Thyroid gland (tissue), 4 donors: ENCODE results near the gene PMM2. TPM values are rescaled to one million over a fixed set of nuclear protein-coding genes. Genes with fewer than 3 reads are reported as not detected.

ENCODE experiments used
- DNase-seq, 2 donors: peaks; one replicate each; pipeline ENCODE4 v3.0.0-alpha.2; 2019
- H3K27ac ChIP-seq, 3 donors: fragments of 200-600 bp; sonication (generic); 1 replicate in 2 of 3; 2 replicates in 1 of 3; pipeline ENCODE4 v1.5.1; 2016 to 2019; ENCODE audit warnings: mild to moderate bottlenecking in 1 of 3, moderate library complexity in 1 of 3
- H3K27me3 ChIP-seq: fragments of 200-600 bp; sonication (generic); one replicate; pipeline ENCODE4 v1.5.1; 2019
- H3K36me3 ChIP-seq, 2 donors: fragments of 200-600 bp; sonication (generic); one replicate each; pipeline ENCODE4 v1.5.1; 2016 to 2019
- H3K4me1 ChIP-seq, 2 donors: fragments of 200-600 bp; sonication (generic); one replicate each; pipeline ENCODE4 v1.5.1; 2017 to 2019
- H3K4me3 ChIP-seq, 3 donors: fragments of 200-600 bp; sonication (generic); replicated peaks in 1 of 3; 1 replicate in 2 of 3; 2 replicates in 1 of 3; pipeline ENCODE4 v1.5.1; 2016; ENCODE audit warnings: mild to moderate bottlenecking in 1 of 3
- H3K9me3 ChIP-seq: fragments of 200-600 bp; sonication (generic); one replicate; pipeline ENCODE4 v1.5.1; 2017
- POLR2A ChIP-seq, 2 donors: fragments of 450-650 bp; IDR thresholded peaks; one replicate each; pipeline ENCODE4 v1.6.1; 2017; ENCODE audit warnings: antibody characterized with exemption in 2 of 2, mild to moderate bottlenecking in 2 of 2, moderate library complexity in 1 of 2
- WGBS, 2 donors: methylation state at CpG; one replicate each; pipeline ENCODE4 v1.1.5; 2017; 5-methylcytosine and 5-hydroxymethylcytosine counted together
- intact Hi-C: fragments of 100-400 bp; cut with DNase I; formaldehyde crosslinking; loops from one replicate; pipeline ENCODE4 v1.15.1; 2023
- total RNA-seq, 4 donors: library from RNA; depleted of rRNA; stranded (reverse); fragments of >200 nt; gene quantifications; one replicate each; pipeline ENCODE4 v1.2.3, GENCODE V29; 2016
- TF ChIP-seq, protein P1 (sequence below), 6 experiments: fragments of 200-600 bp in 3 of 6; fragments of 450-650 bp in 3 of 6; sonication (generic) in 3 of 6; IDR thresholded peaks; one replicate each; pipeline ENCODE4 v1.5.1; 2016 to 2019; ENCODE audit warnings: antibody characterized with exemption in 6 of 6, mild to moderate bottlenecking in 2 of 6, inconsistent platforms in 1 of 6, moderate library complexity in 1 of 6

PMM2 gene
- total RNA-seq, 4 donors from 2014 or later = 26.2 to 49.6 (median 30.8) TPM

DNA sequence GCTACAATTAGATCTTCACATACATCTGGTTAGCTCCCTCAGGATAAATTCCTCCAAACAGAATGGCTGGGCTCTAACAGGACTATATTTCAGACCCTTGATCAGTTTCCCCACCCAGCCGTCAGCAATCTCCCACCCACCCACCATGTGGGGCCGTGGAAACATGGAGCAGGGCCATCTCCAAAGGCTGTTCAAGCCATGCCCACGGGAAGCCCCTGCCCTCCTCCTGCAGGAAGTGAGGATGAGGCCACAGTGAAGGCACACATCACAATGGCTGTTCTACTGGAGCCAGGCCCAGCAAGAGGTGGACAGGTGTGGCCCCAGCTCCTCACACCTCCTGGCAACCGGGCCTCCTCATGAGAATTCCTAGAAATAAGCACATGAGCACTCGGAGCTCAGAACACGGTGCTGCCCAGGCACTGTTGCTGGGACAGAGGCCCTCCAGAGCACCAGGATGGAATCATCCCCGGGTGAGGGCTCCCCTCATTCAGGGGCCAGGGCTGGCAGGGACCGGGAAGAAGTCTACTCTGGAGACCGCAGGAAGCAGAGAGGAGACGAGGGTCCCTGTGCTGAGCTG is 84.5 kb downstream of the PMM2 start, which contains the start of gene LITAFD:
LITAFD (plus strand) TSS at position 311 of the 577 bp plus-strand sequence. CDS start 2,005 bp downstream, outside the sequence.
- Histone ChIP-seq H3K27ac (no peak within 1 kb of the TSS), H3K36me3 (no peaks in the 10 kb centered on the region), H3K27me3 (no peaks in the 10 kb centered on the region), H3K4me1 (peaks cover 0 to 18% of the 10 kb centered on the region in 2 donors), H3K4me3 (no peak within 1 kb of the TSS), H3K9me3 (no peaks in the 10 kb centered on the region)
- TF ChIP-seq, protein P1, sequence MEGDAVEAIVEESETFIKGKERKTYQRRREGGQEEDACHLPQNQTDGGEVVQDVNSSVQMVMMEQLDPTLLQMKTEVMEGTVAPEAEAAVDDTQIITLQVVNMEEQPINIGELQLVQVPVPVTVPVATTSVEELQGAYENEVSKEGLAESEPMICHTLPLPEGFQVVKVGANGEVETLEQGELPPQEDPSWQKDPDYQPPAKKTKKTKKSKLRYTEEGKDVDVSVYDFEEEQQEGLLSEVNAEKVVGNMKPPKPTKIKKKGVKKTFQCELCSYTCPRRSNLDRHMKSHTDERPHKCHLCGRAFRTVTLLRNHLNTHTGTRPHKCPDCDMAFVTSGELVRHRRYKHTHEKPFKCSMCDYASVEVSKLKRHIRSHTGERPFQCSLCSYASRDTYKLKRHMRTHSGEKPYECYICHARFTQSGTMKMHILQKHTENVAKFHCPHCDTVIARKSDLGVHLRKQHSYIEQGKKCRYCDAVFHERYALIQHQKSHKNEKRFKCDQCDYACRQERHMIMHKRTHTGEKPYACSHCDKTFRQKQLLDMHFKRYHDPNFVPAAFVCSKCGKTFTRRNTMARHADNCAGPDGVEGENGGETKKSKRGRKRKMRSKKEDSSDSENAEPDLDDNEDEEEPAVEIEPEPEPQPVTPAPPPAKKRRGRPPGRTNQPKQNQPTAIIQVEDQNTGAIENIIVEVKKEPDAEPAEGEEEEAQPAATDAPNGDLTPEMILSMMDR (IDR thresholded peaks at IDR 0.05) = no peak
- TF ChIP-seq POLR2A (IDR thresholded peaks at IDR 0.05) = no peak
- no peak for DNase-seq
- WGBS, 2 donors = 80 to 94% methylated on average over 5 to 10 of the region's 10 CpGs
- intact Hi-C loops = loop anchor here (5.0 to 10.0 kb wide), 3 partner anchors 83 to 225 kb away; partner anchors contain the start of genes PMM2, TMEM186 and USP7

DNA sequence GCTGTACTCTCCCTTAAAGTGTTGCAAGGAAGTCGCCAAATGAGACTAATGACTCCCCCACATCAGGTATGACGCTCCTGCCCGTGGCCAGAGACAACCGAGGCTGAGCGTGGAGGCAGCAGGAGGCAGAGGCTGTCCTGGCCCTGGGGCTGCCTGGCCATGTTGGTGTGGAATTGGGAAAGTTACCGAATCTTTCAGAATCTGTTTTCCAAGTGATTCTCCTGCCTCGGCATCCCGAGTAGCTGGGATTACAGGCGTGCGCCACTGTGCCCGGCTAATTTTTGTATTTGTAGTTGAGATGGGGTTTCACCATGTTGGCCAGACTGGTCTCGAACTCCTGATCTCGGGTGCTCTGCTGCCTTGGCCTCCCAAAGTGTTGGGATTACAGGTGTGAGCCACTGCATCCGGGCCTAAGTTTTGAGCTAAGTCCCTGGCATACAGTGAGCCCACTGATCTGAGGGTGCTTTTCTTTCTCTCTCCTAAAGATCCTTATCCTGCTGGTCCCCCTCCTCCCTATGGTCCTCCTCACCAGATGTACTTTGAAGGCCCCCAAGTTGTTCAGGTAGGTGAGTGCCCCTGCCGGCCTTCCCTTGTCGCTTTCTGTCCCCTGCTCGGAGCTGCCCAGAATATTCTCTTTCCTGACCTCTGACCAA is 85.2 kb downstream of the PMM2 start:
- 88 to 89% methylated on average over 14 to 17 of the region's 17 CpGs for WGBS, 2 donors
- DNase-seq = no peak
- Histone ChIP-seq H3K36me3 (no peaks in the 10 kb centered on the region), H3K4me3 (no peak overlapping the region), H3K27me3 (no peaks in the 10 kb centered on the region), H3K4me1 (peaks cover 0 to 18% of the 10 kb centered on the region in 2 donors), H3K27ac (no peak overlapping the region), H3K9me3 (no peaks in the 10 kb centered on the region)
- intact Hi-C loops = loop anchor here (5.0 to 10.0 kb wide), 3 partner anchors 82 to 226 kb away; partner anchors contain the start of genes PMM2, TMEM186 and USP7
- TF ChIP-seq, protein P1 (IDR thresholded peaks at IDR 0.05) = no peak
- TF ChIP-seq POLR2A (IDR thresholded peaks at IDR 0.05) = no peak

DNA sequence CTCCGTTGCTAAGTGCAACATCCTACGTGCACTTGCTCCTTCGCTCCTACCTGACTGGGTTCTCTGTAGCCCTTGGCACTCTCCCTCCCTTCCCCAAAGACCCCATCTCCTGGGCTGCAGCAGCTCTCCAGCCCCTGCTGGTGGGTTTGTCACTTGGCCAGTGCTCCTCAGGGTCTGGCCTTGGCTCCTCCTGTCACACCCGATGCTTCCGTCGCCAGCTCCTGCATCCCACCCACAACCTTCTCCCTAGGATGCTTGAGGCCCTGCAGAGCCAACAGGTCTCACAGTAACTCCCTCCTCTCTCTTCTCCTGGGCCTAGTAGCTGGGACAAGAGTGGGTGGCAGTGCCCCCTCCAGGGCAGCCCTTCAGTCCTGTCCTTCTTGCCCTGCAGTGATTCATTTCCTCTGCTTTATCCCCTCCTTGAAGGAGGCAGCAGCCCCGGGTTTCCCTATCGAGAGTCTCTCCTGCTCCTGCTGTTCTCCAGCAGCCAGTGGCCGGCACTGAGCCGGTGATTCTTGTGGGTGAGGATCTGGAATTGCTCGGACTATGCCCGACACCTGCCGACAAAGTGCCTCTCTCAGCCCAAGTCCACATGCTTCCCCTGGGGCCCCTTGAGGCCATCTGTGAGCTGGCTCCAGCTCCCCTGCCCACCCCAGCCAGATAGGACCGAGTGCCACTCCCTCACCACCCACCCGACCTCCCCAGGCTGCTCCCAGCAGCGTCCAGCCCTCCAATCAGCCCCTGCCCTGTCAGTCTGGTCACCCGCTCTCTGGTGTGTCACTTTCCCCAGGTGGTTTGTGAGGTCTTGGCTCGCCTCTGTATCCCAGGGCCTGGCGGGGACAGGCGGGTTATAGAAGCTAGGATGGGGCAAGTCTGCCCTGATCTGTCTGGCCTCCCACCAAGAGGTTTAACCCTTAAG is 88.3 kb downstream of the PMM2 start:
- H3K27me3 ChIP-seq = no peaks in the 10 kb centered on the region
- TF ChIP-seq, protein P1 (IDR thresholded peaks at IDR 0.05) = no peak
- TF ChIP-seq POLR2A (IDR thresholded peaks at IDR 0.05) = no peak
- 12 to 13% methylated on average over 18 to 19 of the region's 20 CpGs for WGBS, 2 donors
- H3K9me3 ChIP-seq = no peaks in the 10 kb centered on the region
- peak in 1 of 2 donors; percentile 31 for DNase-seq
- peaks cover 0 to 17% of the 10 kb centered on the region in 2 donors for H3K4me1 ChIP-seq
- no peak overlapping the region for H3K4me3 ChIP-seq
- intact Hi-C loops = loop anchor here (5.0 to 10.0 kb wide), 2 partner anchors 41 to 79 kb away; partner anchors contain the start of gene USP7
- H3K36me3 ChIP-seq = peaks cover 4 to 7% of the 10 kb centered on the region in 2 donors
- H3K27ac ChIP-seq = no peak overlapping the region

DNA sequence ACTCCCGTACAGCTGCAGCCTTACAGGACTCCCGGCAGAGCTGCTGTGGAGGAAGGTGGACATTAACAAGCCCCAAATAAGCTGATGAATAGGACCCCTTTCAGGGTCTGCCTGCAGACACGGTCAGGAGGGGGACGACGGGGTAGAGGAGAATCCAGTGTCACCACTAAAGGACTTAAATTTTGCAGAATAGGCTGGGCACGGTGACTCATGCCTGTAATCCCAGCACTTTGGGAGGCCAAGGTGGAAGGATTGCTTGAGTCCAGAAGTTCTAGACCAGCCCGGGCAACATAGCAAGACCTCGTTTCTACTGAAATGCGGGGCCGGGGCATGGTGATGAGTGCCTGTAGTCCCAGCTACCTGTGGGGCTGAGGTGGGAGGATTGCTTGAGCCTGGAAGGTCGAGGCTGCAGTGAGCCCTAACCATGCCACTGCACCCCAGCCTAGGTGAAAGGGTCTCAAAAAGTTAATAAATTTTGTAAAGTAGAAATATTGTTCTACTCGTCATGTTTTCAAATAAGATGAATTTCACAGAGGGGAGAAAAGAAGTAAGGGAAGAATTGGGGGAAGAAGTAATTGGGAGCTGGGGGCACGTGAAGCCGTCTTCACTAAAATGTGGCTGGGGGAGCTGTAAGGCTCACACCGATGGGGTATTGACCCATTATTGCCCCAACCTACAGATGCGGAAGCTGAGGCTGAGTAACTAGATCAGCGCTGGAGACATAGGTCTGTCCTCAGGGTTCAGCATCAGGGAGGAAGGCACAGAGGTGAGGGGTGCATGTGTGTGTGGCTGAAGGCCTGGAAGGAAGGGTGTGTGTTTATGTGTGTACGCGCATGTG is 89.2 kb downstream of the PMM2 start:
- 66 to 76% methylated on average over 16 to 19 of the region's 19 CpGs for WGBS, 2 donors
- no peak overlapping the region for H3K4me3 ChIP-seq
- no peak for DNase-seq
- no peaks in the 10 kb centered on the region for H3K27me3 ChIP-seq
- H3K36me3 ChIP-seq = peaks cover 10 to 16% of the 10 kb centered on the region in 2 donors
- no peak overlapping the region for H3K27ac ChIP-seq
- H3K9me3 ChIP-seq = no peaks in the 10 kb centered on the region
- intact Hi-C loops = loop anchor here (5.0 to 10.0 kb wide), 2 partner anchors 40 to 78 kb away; partner anchors contain the start of gene USP7
- peaks cover 0 to 17% of the 10 kb centered on the region in 2 donors for H3K4me1 ChIP-seq
- no peak for TF ChIP-seq POLR2A (IDR thresholded peaks at IDR 0.05)
